Fibroblast of lung (primary cell): ENCODE measurements around the gene TRAPPC2. TPM values are rescaled to one million over a fixed set of nuclear protein-coding genes. Genes with fewer than 3 reads are reported as not detected.
A peak's percentile ranks its signal among the peaks of the same experiment; 100 is the strongest.

Experiments
- DNase-seq, 2 donors: peaks; one replicate each; pipeline versions ENCODE4 v3.0.0 to v3.0.0-alpha.2; 2010; ENCODE audit warnings: low read depth in 2 of 2
- H2AFZ ChIP-seq: 2 replicates; pipeline ENCODE4 v1.5.1; 2012; ENCODE audit warnings: low read length, control low read depth, inconsistent platforms
- H3K27ac ChIP-seq: 2 replicates; pipeline ENCODE4 v1.5.1; 2011; ENCODE audit warnings: low read length, control low read depth; ENCODE audit not compliant: insufficient read depth
- H3K27me3 ChIP-seq: 2 replicates; pipeline ENCODE4 v1.5.1; 2011; ENCODE audit warnings: mild to moderate bottlenecking, low read length; ENCODE audit not compliant: control insufficient read depth, insufficient read depth
- H3K36me3 ChIP-seq: 2 replicates; pipeline ENCODE4 v1.5.1; 2011; ENCODE audit warnings: low read length; ENCODE audit not compliant: control insufficient read depth, insufficient read depth
- H3K4me1 ChIP-seq: 2 replicates; pipeline ENCODE4 v1.5.1; 2011; ENCODE audit warnings: low read length; ENCODE audit not compliant: control insufficient read depth, insufficient read depth; ENCODE audit errors: extremely low read depth
- H3K4me2 ChIP-seq: 2 replicates; pipeline ENCODE4 v1.5.1; 2011; ENCODE audit warnings: low read length, control low read depth; ENCODE audit not compliant: insufficient read depth; ENCODE audit errors: extremely low read depth
- H3K4me3 ChIP-seq, 4 experiments: fragments of 200-600 bp in 1 of 4; sonication (generic) in 1 of 4; replicated peaks in 1 of 4; 2 replicates each; pipeline ENCODE4 v1.5.1; 2011 to 2016; ENCODE audit warnings: low read length in 4 of 4, low read depth in 3 of 4, mild to moderate bottlenecking in 3 of 4, control low read depth in 2 of 4, inconsistent platforms in 1 of 4, mixed read lengths in 1 of 4; ENCODE audit not compliant: insufficient read depth in 1 of 4; ENCODE audit errors: control extremely low read depth in 1 of 4
- H3K79me2 ChIP-seq: 2 replicates; pipeline ENCODE4 v1.5.1; 2012; ENCODE audit warnings: mild to moderate bottlenecking, low read length, inconsistent platforms; ENCODE audit not compliant: control insufficient read depth, insufficient read depth
- H3K9ac ChIP-seq: 2 replicates; pipeline ENCODE4 v1.5.1; 2011; ENCODE audit warnings: mild to moderate bottlenecking, low read length, control low read depth; ENCODE audit not compliant: insufficient read depth
- H3K9me3 ChIP-seq: 2 replicates; pipeline ENCODE4 v1.5.1; 2012; ENCODE audit warnings: low read depth, low read length; ENCODE audit not compliant: control insufficient read depth, insufficient read depth
- H4K20me1 ChIP-seq: 2 replicates; pipeline ENCODE4 v1.5.1; 2011; ENCODE audit warnings: low read length; ENCODE audit not compliant: control insufficient read depth, insufficient read depth; ENCODE audit errors: extremely low read depth
- CTCF ChIP-seq, 2 donors: IDR thresholded peaks in 1 of 2; conservative IDR thresholded peaks in 1 of 2; 1 replicate in 1 of 2; 2 replicates in 1 of 2; pipeline ENCODE4 v1.5.1; 2011 to 2012; ENCODE audit warnings: low read length in 2 of 2, control low read depth in 1 of 2, inconsistent platforms in 1 of 2, low read depth in 1 of 2, mild to moderate bottlenecking in 1 of 2
- EZH2 ChIP-seq: IDR thresholded peaks from 2 replicates; pipeline ENCODE4 v1.5.1; 2012; ENCODE audit warnings: low read length, control low read depth, mild to moderate bottlenecking; ENCODE audit errors: missing control alignments
- polyA plus RNA-seq, 2 donors: library from polyadenylated mRNA; depleted of rRNA in 1 of 2; stranded (reverse) in 1 of 2; unstranded in 1 of 2; fragments of >200 nt; gene quantifications; 2 replicates each; pipeline ENCODE4 v1.2.1, GENCODE V29; 2011 to 2012; ENCODE audit warnings: missing spikeins in 1 of 2
- total RNA-seq: library from RNA; depleted of rRNA; stranded (reverse); fragments of >200 nt; gene quantifications from 2 replicates; pipeline ENCODE4 v1.2.1, GENCODE V29; 2014

The TRAPPC2 gene
- total and polyA plus RNA-seq, 2 donors (not counting 1 experiment from before 2014, with no cell fraction given) = 16.0 to 22.0 TPM

GRCh38 chrX:13695601-13696115 lies 38.8 kb downstream of the TRAPPC2 start:
- no peak overlapping the region for H3K9ac ChIP-seq
- H3K27me3 ChIP-seq = no peaks in the 10 kb centered on the region
- TF ChIP-seq EZH2 = no peak
- no peak for TF ChIP-seq CTCF (conservative IDR thresholded peaks at IDR 0.05 in 1 of 2, IDR thresholded peaks at IDR 0.05 in 1 of 2; ENCODE audit: low read depth in 1 of 2, low read length in 2 of 2)
- no peaks in the 10 kb centered on the region for H3K4me1 ChIP-seq
- H3K4me3 ChIP-seq = no peak overlapping the region
- H3K9me3 ChIP-seq = no peaks in the 10 kb centered on the region
- peaks cover 3% of the 10 kb centered on the region for H4K20me1 ChIP-seq
- no peak overlapping the region for H3K27ac ChIP-seq
- no peak overlapping the region for H2AFZ ChIP-seq
- no peaks in the 10 kb centered on the region for H3K36me3 ChIP-seq
- no peak for DNase-seq
- peaks cover 56% of the 10 kb centered on the region for H3K79me2 ChIP-seq
- H3K4me2 ChIP-seq = no peak overlapping the region

- Histone ChIP-seq H4K20me1 (peaks cover 3% of the 10 kb centered on the region), H3K27me3 (no peaks in the 10 kb centered on the region), H3K9ac (no peak overlapping the region), H3K4me1 (no peaks in the 10 kb centered on the region), H3K9me3 (no peaks in the 10 kb centered on the region), H3K79me2 (peaks cover 63% of the 10 kb centered on the region), H3K36me3 (no peaks in the 10 kb centered on the region), H2AFZ (no peak overlapping the region), H3K4me2 (no peak overlapping the region), H3K4me3 (no peak overlapping the region), H3K27ac (no peak overlapping the region)
- DNase-seq = no peak
- TF ChIP-seq CTCF (conservative IDR thresholded peaks at IDR 0.05 in 1 of 2, IDR thresholded peaks at IDR 0.05 in 1 of 2; ENCODE audit: low read depth in 1 of 2, low read length in 2 of 2) (no peak), EZH2 (no peak)
Measured at GRCh38 chrX:13694983-13695382, 39.4 kb downstream of the TRAPPC2 start.

GRCh38 chrX:13694359-13694758 lies 40.1 kb downstream of the TRAPPC2 start:
- H3K27me3 ChIP-seq = no peaks in the 10 kb centered on the region
- H2AFZ ChIP-seq = no peak overlapping the region
- H4K20me1 ChIP-seq = peaks cover 3% of the 10 kb centered on the region
- peak in 1 of 2 donors; percentile 30 for DNase-seq
- TF ChIP-seq EZH2 (no peak), CTCF (conservative IDR thresholded peaks at IDR 0.05 in 1 of 2, IDR thresholded peaks at IDR 0.05 in 1 of 2; ENCODE audit: low read depth in 1 of 2, low read length in 2 of 2) (no peak)
- H3K9me3 ChIP-seq = no peaks in the 10 kb centered on the region
- no peak overlapping the region for H3K4me3 ChIP-seq
- H3K9ac ChIP-seq = no peak overlapping the region
- H3K27ac ChIP-seq = no peak overlapping the region
- H3K4me1 ChIP-seq = no peaks in the 10 kb centered on the region
- H3K4me2 ChIP-seq = no peak overlapping the region
- peaks cover 66% of the 10 kb centered on the region for H3K79me2 ChIP-seq
- H3K36me3 ChIP-seq = no peaks in the 10 kb centered on the region
